GM19193 (cell line): Measurements from ENCODE around the gene MID1IP1.
A peak's percentile ranks its signal among the peaks of the same experiment; 100 is the strongest.

ENCODE experiments used
- POLR2A ChIP-seq: IDR thresholded peaks from 4 replicates; pipeline ENCODE4 v1.6.1; 2011; ENCODE audit not compliant: insufficient read depth, insufficient read length; ENCODE audit errors: extremely low read depth

The MID1IP1 gene

GRCh38 chrX:38800981-38801845 lies at the start of gene MID1IP1:
TSS of gene MID1IP1 (plus strand) at chrX:38801459. CDS start at chrX:38804947, 3,488 bp downstream.
- TF ChIP-seq POLR2A: peak; percentile 34

GRCh38 chrX:38754102-38754790 lies 47.0 kb upstream of the MID1IP1 start:
- no peak for TF ChIP-seq POLR2A

- TF ChIP-seq POLR2A: no peak
Measured at GRCh38 chrX:38754818-38755718, 46.2 kb upstream of the MID1IP1 start.

- no peak for TF ChIP-seq POLR2A
Measured at GRCh38 chrX:38760883-38761282, 40.4 kb upstream of the MID1IP1 start.

- no peak for TF ChIP-seq POLR2A
Measured at GRCh38 chrX:38768079-38768478, 33.2 kb upstream of the MID1IP1 start.

- TF ChIP-seq POLR2A: no peak
Measured at GRCh38 chrX:38770152-38770551, 31.1 kb upstream of the MID1IP1 start.

- TF ChIP-seq POLR2A: no peak
Measured at GRCh38 chrX:38774249-38774648, 27.0 kb upstream of the MID1IP1 start.

- no peak for TF ChIP-seq POLR2A
Measured at GRCh38 chrX:38796946-38797345, 4.3 kb upstream of the MID1IP1 start.

- no peak for TF ChIP-seq POLR2A
Measured at GRCh38 chrX:38798956-38799355, 2.3 kb upstream of the MID1IP1 start.

- TF ChIP-seq POLR2A: no peak
Measured at GRCh38 chrX:38799995-38800580, 1.2 kb upstream of the MID1IP1 start.

GRCh38 chrX:38803243-38803587 lies 2.0 kb downstream of the MID1IP1 start:
- no peak for TF ChIP-seq POLR2A

GRCh38 chrX:38803588-38804431 lies 2.6 kb downstream of the MID1IP1 start:
- peak; percentile 86 for TF ChIP-seq POLR2A

GRCh38 chrX:38804432-38804681 lies 3.1 kb downstream of the MID1IP1 start:
- no peak for TF ChIP-seq POLR2A
